H9 (cell line): ENCODE measurements around the gene GLMP. TPM values are rescaled to one million over a fixed set of nuclear protein-coding genes. Genes with fewer than 3 reads are reported as not detected.

Source experiments
- DNase-seq: peaks from one replicate; pipeline ENCODE4 v3.0.0-alpha.2; 2017
- H2AFZ ChIP-seq: one replicate; pipeline ENCODE4 v1.6.1; 2013; ENCODE audit warnings: mild to moderate bottlenecking, low read length, control low read depth, moderate library complexity
- H2AK5ac ChIP-seq: 2 replicates; pipeline ENCODE4 v1.6.1; 2013; ENCODE audit warnings: low read length, control low read depth, mixed read lengths; ENCODE audit not compliant: insufficient read length
- H2BK120ac ChIP-seq: one replicate; pipeline ENCODE4 v1.6.1; 2013; ENCODE audit warnings: low read depth, mild to moderate bottlenecking, low read length, control low read depth, inconsistent platforms; ENCODE audit not compliant: poor library complexity, severe bottlenecking
- H2BK12ac ChIP-seq: 2 replicates; pipeline ENCODE4 v1.6.1; 2013; ENCODE audit warnings: low read length, control low read depth, mixed read lengths, low read depth; ENCODE audit not compliant: insufficient read length
- H2BK15ac ChIP-seq: 2 replicates; pipeline ENCODE4 v1.6.1; 2013; ENCODE audit warnings: low read depth, low read length, control low read depth
- H2BK20ac ChIP-seq: one replicate; pipeline ENCODE4 v1.6.1; 2013; ENCODE audit warnings: low read depth, mild to moderate bottlenecking, low read length, control low read depth, inconsistent platforms; ENCODE audit not compliant: poor library complexity, severe bottlenecking
- H2BK5ac ChIP-seq: 2 replicates; pipeline ENCODE4 v1.6.1; 2013; ENCODE audit warnings: low read length, control low read depth, mixed read lengths; ENCODE audit not compliant: insufficient read length
- H3K14ac ChIP-seq: 2 replicates; pipeline ENCODE4 v1.6.1; 2013; ENCODE audit warnings: low read length, control low read depth; ENCODE audit not compliant: insufficient read depth
- H3K18ac ChIP-seq: 2 replicates; pipeline ENCODE4 v1.6.1; 2013; ENCODE audit warnings: low read depth, mild to moderate bottlenecking, mixed read lengths, low read length, control low read depth; ENCODE audit not compliant: insufficient read length
- H3K23ac ChIP-seq: 2 replicates; pipeline ENCODE4 v1.6.1; 2013; ENCODE audit warnings: low read length, control low read depth, mixed read lengths, low read depth; ENCODE audit not compliant: insufficient read length
- H3K23me2 ChIP-seq: 2 replicates; pipeline ENCODE4 v1.6.1; 2013; ENCODE audit warnings: low read depth, mild to moderate bottlenecking, mixed read lengths, low read length, control low read depth; ENCODE audit not compliant: insufficient read length, poor library complexity, severe bottlenecking
- H3K27ac ChIP-seq: 2 replicates; pipeline ENCODE4 v1.5.1; 2013; ENCODE audit warnings: low read length, control low read depth, mixed read lengths, low read depth; ENCODE audit not compliant: insufficient read length
- H3K27me3 ChIP-seq: 2 replicates; pipeline ENCODE4 v1.6.1; 2013; ENCODE audit warnings: low read length, control low read depth, inconsistent platforms; ENCODE audit not compliant: insufficient read depth
- H3K4ac ChIP-seq: 2 replicates; pipeline ENCODE4 v1.6.1; 2013; ENCODE audit warnings: low read depth, mild to moderate bottlenecking, control low read depth, inconsistent platforms, low read length, moderate library complexity
- H3K4me1 ChIP-seq: 2 replicates; pipeline ENCODE4 v1.6.1; 2013; ENCODE audit warnings: low read length, control low read depth, inconsistent platforms; ENCODE audit not compliant: insufficient read depth
- H3K4me2 ChIP-seq: 2 replicates; pipeline ENCODE4 v1.6.1; 2013; ENCODE audit warnings: low read length, control low read depth, mixed read lengths; ENCODE audit not compliant: insufficient read length, insufficient read depth
- H3K56ac ChIP-seq: 2 replicates; pipeline ENCODE4 v1.6.1; 2013; ENCODE audit warnings: low read depth, mild to moderate bottlenecking, mixed read lengths, low read length, control low read depth; ENCODE audit not compliant: insufficient read length
- H3K79me1 ChIP-seq: 2 replicates; pipeline ENCODE4 v1.6.1; 2013; ENCODE audit warnings: low read depth, mild to moderate bottlenecking, moderate library complexity, low read length, control low read depth, inconsistent platforms; ENCODE audit not compliant: insufficient read depth, poor library complexity, severe bottlenecking
- H3K79me2 ChIP-seq: 2 replicates; pipeline ENCODE4 v1.6.1; 2013; ENCODE audit warnings: low read length, control low read depth, inconsistent platforms; ENCODE audit not compliant: insufficient read depth
- H3K9ac ChIP-seq: 2 replicates; pipeline ENCODE4 v1.6.1; 2013; ENCODE audit warnings: low read length, control low read depth, mixed read lengths; ENCODE audit not compliant: insufficient read length; ENCODE audit errors: extremely low read depth
- H3K9me3 ChIP-seq: one replicate; pipeline ENCODE4 v1.6.1; 2013; ENCODE audit warnings: low read depth, low read length, inconsistent platforms; ENCODE audit not compliant: control insufficient read depth
- H3T11ph ChIP-seq: one replicate; pipeline ENCODE4 v1.6.1; 2013; ENCODE audit warnings: mild to moderate bottlenecking, low read length, control low read depth, inconsistent platforms
- H4K20me1 ChIP-seq: one replicate; pipeline ENCODE4 v1.6.1; 2013; ENCODE audit not compliant: control insufficient read depth, insufficient read length, insufficient read depth
- H4K5ac ChIP-seq: 2 replicates; pipeline ENCODE4 v1.6.1; 2013; ENCODE audit warnings: low read depth, mild to moderate bottlenecking, mixed read lengths, low read length, control low read depth; ENCODE audit not compliant: insufficient read length
- H4K8ac ChIP-seq: replicated peaks from 2 replicates; pipeline ENCODE4 v1.6.1; 2013; ENCODE audit warnings: low read length, control low read depth, mixed read lengths, low read depth; ENCODE audit not compliant: insufficient read length
- H4K91ac ChIP-seq: 2 replicates; pipeline ENCODE4 v1.6.1; 2013; ENCODE audit warnings: low read depth, mild to moderate bottlenecking, moderate library complexity, mixed read lengths, low read length, control low read depth; ENCODE audit not compliant: insufficient read length
- H3K27ac Mint-ChIP-seq, 3 experiments: 2 replicates in 2 of 3; 3 replicates in 1 of 3; pipeline ENCODE4 v1.8.0; 2020 to 2021; ENCODE audit warnings: mixed read lengths in 3 of 3, mild to moderate bottlenecking in 1 of 3, moderate library complexity in 1 of 3
- H3K27me3 Mint-ChIP-seq: 2 replicates; pipeline ENCODE4 v1.8.0; 2021; ENCODE audit warnings: low read depth, mild to moderate bottlenecking, moderate library complexity, mixed read lengths
- H3K36me3 Mint-ChIP-seq, 3 experiments: 2 replicates in 2 of 3; 3 replicates in 1 of 3; pipeline ENCODE4 v1.8.0; 2020 to 2021; ENCODE audit warnings: low read depth in 3 of 3, mixed read lengths in 3 of 3; ENCODE audit not compliant: insufficient read depth in 1 of 3
- H3K4me1 Mint-ChIP-seq, 2 experiments: 2 replicates each; pipeline ENCODE4 v1.8.0; 2020; ENCODE audit warnings: mixed read lengths in 2 of 2
- H3K4me3 Mint-ChIP-seq, 2 experiments: 2 replicates in 1 of 2; 3 replicates in 1 of 2; pipeline ENCODE4 v1.8.0; 2020 to 2021; ENCODE audit warnings: mild to moderate bottlenecking in 2 of 2, mixed read lengths in 2 of 2, moderate library complexity in 1 of 2
- H3K9me3 Mint-ChIP-seq, 2 experiments: 2 replicates in 1 of 2; 3 replicates in 1 of 2; pipeline ENCODE4 v1.8.0; 2020; ENCODE audit warnings: mild to moderate bottlenecking in 2 of 2, mixed read lengths in 2 of 2, moderate library complexity in 1 of 2
- CTCF ChIP-seq: fragments of 200-600 bp; sonication (generic); conservative IDR thresholded peaks from 3 replicates; pipeline ENCODE4 v1.8.0; 2021; ENCODE audit warnings: antibody characterized with exemption, mild to moderate bottlenecking
- total RNA-seq: library from RNA; stranded (reverse); gene quantifications from 2 replicates; pipeline ENCODE4 v1.2.1, GENCODE V29; 2021

Gene GLMP
- total RNA-seq, 1 experiment from 2014 or later = 49.2 TPM

DNA sequence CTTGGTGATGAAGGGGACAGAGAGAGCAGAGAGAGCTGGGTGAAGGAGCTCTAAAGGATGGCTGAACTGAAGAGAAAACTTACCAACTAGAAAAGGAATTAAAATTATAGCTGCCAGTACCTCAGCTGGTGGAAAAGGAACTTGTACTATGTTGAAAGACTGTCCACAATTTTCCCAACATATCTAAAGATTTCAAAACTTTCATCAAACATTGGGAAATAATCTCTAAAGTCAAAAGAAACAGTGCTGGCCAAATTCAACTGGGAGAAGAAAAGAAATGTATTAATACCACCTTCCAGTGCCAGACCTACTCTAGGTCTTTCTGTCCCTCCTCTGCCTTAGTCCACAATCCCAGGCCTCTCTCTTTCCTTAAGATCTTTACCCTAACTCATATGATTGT lies 18.9 kb downstream of the GLMP start:
- H4K5ac ChIP-seq = no peak overlapping the region
- H3K4me2 ChIP-seq = no peak overlapping the region
- no peak overlapping the region for H3K27ac ChIP-seq
- H3K4me3 Mint-ChIP-seq = no peak overlapping the region
- H4K20me1 ChIP-seq = no peaks in the 10 kb centered on the region
- no peak overlapping the region for H2BK15ac ChIP-seq
- no peak overlapping the region for H3K23ac ChIP-seq
- no peak overlapping the region for H3K9ac ChIP-seq
- peaks cover 7 to 8% of the 10 kb centered on the region in 2 experiments for H3K4me1 Mint-ChIP-seq
- no peaks in the 10 kb centered on the region for H3K27me3 ChIP-seq
- H3K79me2 ChIP-seq = peaks cover 16% of the 10 kb centered on the region
- H3K56ac ChIP-seq = no peak overlapping the region
- H3K9me3 ChIP-seq = no peaks in the 10 kb centered on the region
- H3K4ac ChIP-seq = no peak overlapping the region
- no peak overlapping the region for H3K27ac Mint-ChIP-seq
- no peak overlapping the region for H3K14ac ChIP-seq
- H2AFZ ChIP-seq = no peak overlapping the region
- H3K36me3 Mint-ChIP-seq = peaks cover 60 to 80% (median 72%) of the 10 kb centered on the region in 3 experiments; a peak in 6 of 7 replicates
- H3T11ph ChIP-seq = no peak overlapping the region
- no peak overlapping the region for H4K8ac ChIP-seq
- H2BK12ac ChIP-seq = no peak overlapping the region
- no peaks in the 10 kb centered on the region for H3K4me1 ChIP-seq
- peaks cover 5% of the 10 kb centered on the region for H3K79me1 ChIP-seq
- no peak overlapping the region for H2BK20ac ChIP-seq
- H4K91ac ChIP-seq = no peak overlapping the region
- peaks cover 1% of the 10 kb centered on the region for H3K23me2 ChIP-seq
- no peak for DNase-seq
- TF ChIP-seq CTCF = no peak
- H2AK5ac ChIP-seq = no peak overlapping the region
- no peak overlapping the region for H2BK5ac ChIP-seq
- no peak overlapping the region for H3K18ac ChIP-seq
- H2BK120ac ChIP-seq = no peak overlapping the region
- no peaks in the 10 kb centered on the region for H3K27me3 Mint-ChIP-seq
- H3K9me3 Mint-ChIP-seq = no peaks in the 10 kb centered on the region
